ENCODE data around the gene VPS29.
"Not testable (repeated sequence)": the region's sequence is repeated elsewhere in the genome, so short reads cannot be mapped to it uniquely, and the experiment has no call there.

- TF ChIP-seq CTCF (optimal IDR thresholded peaks at IDR 0.05 in 1 of 3, IDR thresholded peaks at IDR 0.05 in 1 of 3, conservative IDR thresholded peaks at IDR 0.05 in 1 of 3; ENCODE audit: extremely low read depth in 1 of 3, insufficient read depth in 2 of 3, low read length in 3 of 3); EZH2 (IDR thresholded peaks at IDR 0.05; ENCODE audit: low read length): not testable (repeated sequence)
Measured at GRCh38 chr12:110520876-110521712, 19.2 kb upstream of the VPS29 start.

All from keratinocyte (primary cell).